Esophagus muscularis mucosa (tissue), 4 donors: ENCODE data around the gene NAGPA. TPM values are rescaled to one million over a fixed set of nuclear protein-coding genes. Genes with fewer than 3 reads are reported as not detected.

Experiments
- DNase-seq: peaks from one replicate; pipeline ENCODE4 v3.0.0-alpha.2; 2017; ENCODE audit errors: extremely low spot score
- H3K27ac ChIP-seq, 4 donors: fragments of 200-600 bp; sonication (generic); replicated peaks in 1 of 4; 1 replicate in 3 of 4; 2 replicates in 1 of 4; pipeline ENCODE4 v1.5.1; 2016 to 2019; ENCODE audit warnings: mild to moderate bottlenecking in 1 of 4
- H3K27me3 ChIP-seq, 4 donors: fragments of 200-600 bp; sonication (generic); one replicate each; pipeline versions ENCODE4 v1.5.1 to v1.6.0; 2016 to 2019
- H3K36me3 ChIP-seq, 4 donors: fragments of 200-600 bp; sonication (generic); one replicate each; pipeline ENCODE4 v1.5.1; 2016 to 2019
- H3K4me1 ChIP-seq, 4 donors: fragments of 200-600 bp; sonication (generic); one replicate each; pipeline ENCODE4 v1.5.1; 2016 to 2019
- H3K4me3 ChIP-seq, 4 donors: fragments of 200-600 bp; sonication (generic); 1 replicate in 2 of 4; 2 replicates in 2 of 4; pipeline ENCODE4 v1.5.1; 2016 to 2019; ENCODE audit warnings: mild to moderate bottlenecking in 4 of 4, moderate library complexity in 1 of 4
- H3K9me3 ChIP-seq, 4 donors: fragments of 200-600 bp; sonication (generic); 1 replicate in 3 of 4; 2 replicates in 1 of 4; pipeline ENCODE4 v1.5.1; 2016 to 2019
- CTCF ChIP-seq, 3 experiments: fragments of 200-600 bp in 2 of 3; fragments of 450-650 bp in 1 of 3; sonication (generic) in 2 of 3; IDR thresholded peaks; one replicate each; pipeline ENCODE4 v1.5.1; 2017 to 2019; ENCODE audit warnings: antibody characterized with exemption in 3 of 3, mild to moderate bottlenecking in 2 of 3, moderate library complexity in 1 of 3
- EP300 ChIP-seq: sonication (generic); formaldehyde crosslinking; IDR thresholded peaks from one replicate; pipeline ENCODE4 v1.6.1; 2017; ENCODE audit warnings: antibody characterized with exemption
- POLR2A ChIP-seq: fragments of 450-650 bp; IDR thresholded peaks from one replicate; pipeline ENCODE4 v1.6.1; 2017; ENCODE audit warnings: antibody characterized with exemption, moderate library complexity, mild to moderate bottlenecking, low read depth
- POLR2AphosphoS5 ChIP-seq, 2 donors: sonication (generic); formaldehyde crosslinking; IDR thresholded peaks; one replicate each; pipeline ENCODE4 v1.6.1; 2017; ENCODE audit warnings: antibody characterized with exemption in 2 of 2
- WGBS: methylation state at CpG from one replicate; pipeline ENCODE4 v1.1.5; 2018; 5-methylcytosine and 5-hydroxymethylcytosine counted together
- intact Hi-C: fragments of 100-400 bp; cut with DNase I; formaldehyde crosslinking; loops from one replicate; pipeline ENCODE4 v1.15.1; 2023
- total RNA-seq, 4 donors: library from RNA; depleted of rRNA; stranded (reverse); fragments of >200 nt; gene quantifications; one replicate each; pipeline versions ENCODE4 v1.1.0 to v1.2.1, GENCODE V29; 2016

NAGPA gene
- total RNA-seq, 4 donors from 2014 or later: 15.4 to 24.1 (median 21.1) TPM

- intact Hi-C loops: no loop called here
- no peak for DNase-seq
- WGBS: 37% methylated on average over 3 of the region's 15 CpGs
- TF ChIP-seq POLR2AphosphoS5 (IDR thresholded peaks at IDR 0.05) (no peak), EP300 (no peak), POLR2A (no peak), CTCF (IDR thresholded peaks at IDR 0.05) (no peak)
- peaks cover 0 to 9% (median 0%) of the 10 kb centered on the region in 4 donors for H3K36me3 ChIP-seq
- H3K4me1 ChIP-seq: no peaks in the 10 kb centered on the region
- no peak overlapping the region for H3K27ac ChIP-seq
- no peak overlapping the region for H3K4me3 ChIP-seq
- H3K27me3 ChIP-seq: peaks cover 0 to 24% (median 0%) of the 10 kb centered on the region in 4 donors
- H3K9me3 ChIP-seq: no peaks in the 10 kb centered on the region
These were observed 23.0 kb downstream of the NAGPA start for GRCh38 chr16:5010576-5011329.

GRCh38 chr16:5008311-5008731 lies 25.4 kb downstream of the NAGPA start:
- Histone ChIP-seq H3K36me3 (peaks cover 0 to 9% (median 0%) of the 10 kb centered on the region in 4 donors), H3K4me3 (no peak overlapping the region), H3K27me3 (peaks cover 0 to 30% (median 0%) of the 10 kb centered on the region in 4 donors), H3K27ac (no peak overlapping the region), H3K9me3 (no peaks in the 10 kb centered on the region), H3K4me1 (no peaks in the 10 kb centered on the region)
- no peak for DNase-seq
- TF ChIP-seq POLR2AphosphoS5 (IDR thresholded peaks at IDR 0.05) (no peak), EP300 (no peak), CTCF (IDR thresholded peaks at IDR 0.05) (no peak)
- WGBS: 86% methylated on average over 12 of the region's 18 CpGs
- intact Hi-C loops: no loop called here

GRCh38 chr16:5007256-5007655 lies 26.5 kb downstream of the NAGPA start:
- DNase-seq: no peak
- Histone ChIP-seq H3K4me1 (no peaks in the 10 kb centered on the region), H3K36me3 (peaks cover 0 to 9% (median 0%) of the 10 kb centered on the region in 4 donors), H3K4me3 (no peak overlapping the region), H3K9me3 (no peaks in the 10 kb centered on the region), H3K27me3 (peaks cover 0 to 29% (median 0%) of the 10 kb centered on the region in 4 donors), H3K27ac (no peak overlapping the region)
- TF ChIP-seq POLR2AphosphoS5 (IDR thresholded peaks at IDR 0.05) (no peak), CTCF (IDR thresholded peaks at IDR 0.05) (no peak), EP300 (no peak), POLR2A (no peak)
- 88% methylated on average over 10 of the region's 10 CpGs for WGBS
- intact Hi-C loops: no loop called here

GRCh38 chr16:5006348-5007193 lies 27.2 kb downstream of the NAGPA start:
- intact Hi-C loops: no loop called here
- Histone ChIP-seq H3K4me3 (no peak overlapping the region), H3K9me3 (no peaks in the 10 kb centered on the region), H3K27ac (no peak overlapping the region), H3K4me1 (no peaks in the 10 kb centered on the region), H3K36me3 (peaks cover 0 to 9% (median 0%) of the 10 kb centered on the region in 4 donors), H3K27me3 (peaks cover 0 to 22% (median 0%) of the 10 kb centered on the region in 4 donors)
- no peak for DNase-seq
- 74% methylated on average over 22 of the region's 22 CpGs for WGBS
- TF ChIP-seq POLR2AphosphoS5 (IDR thresholded peaks at IDR 0.05) (no peak), EP300 (no peak), POLR2A (no peak), CTCF (IDR thresholded peaks at IDR 0.05) (no peak)
